ENCODE measurements around the gene PXT1.

GRCh38 chr6:36378936-36379335, 63.7 kb downstream of the PXT1 start:
- TF ChIP-seq ZNF24 (tag by site-specific recombination; IDR thresholded peaks at IDR 0.05) (no peak), CTCF (tag by site-specific recombination; IDR thresholded peaks at IDR 0.05) (no peak), EGR2 (tag by site-specific recombination; IDR thresholded peaks at IDR 0.05; ENCODE audit: low read depth) (no peak), ZNF510 (tag by site-specific recombination; IDR thresholded peaks at IDR 0.05; ENCODE audit: insufficient replicate concordance) (no peak), ZNF132 (tag by site-specific recombination; IDR thresholded peaks at IDR 0.05; ENCODE audit: borderline replicate concordance) (no peak)
- TF ChIP-seq, protein P1, sequence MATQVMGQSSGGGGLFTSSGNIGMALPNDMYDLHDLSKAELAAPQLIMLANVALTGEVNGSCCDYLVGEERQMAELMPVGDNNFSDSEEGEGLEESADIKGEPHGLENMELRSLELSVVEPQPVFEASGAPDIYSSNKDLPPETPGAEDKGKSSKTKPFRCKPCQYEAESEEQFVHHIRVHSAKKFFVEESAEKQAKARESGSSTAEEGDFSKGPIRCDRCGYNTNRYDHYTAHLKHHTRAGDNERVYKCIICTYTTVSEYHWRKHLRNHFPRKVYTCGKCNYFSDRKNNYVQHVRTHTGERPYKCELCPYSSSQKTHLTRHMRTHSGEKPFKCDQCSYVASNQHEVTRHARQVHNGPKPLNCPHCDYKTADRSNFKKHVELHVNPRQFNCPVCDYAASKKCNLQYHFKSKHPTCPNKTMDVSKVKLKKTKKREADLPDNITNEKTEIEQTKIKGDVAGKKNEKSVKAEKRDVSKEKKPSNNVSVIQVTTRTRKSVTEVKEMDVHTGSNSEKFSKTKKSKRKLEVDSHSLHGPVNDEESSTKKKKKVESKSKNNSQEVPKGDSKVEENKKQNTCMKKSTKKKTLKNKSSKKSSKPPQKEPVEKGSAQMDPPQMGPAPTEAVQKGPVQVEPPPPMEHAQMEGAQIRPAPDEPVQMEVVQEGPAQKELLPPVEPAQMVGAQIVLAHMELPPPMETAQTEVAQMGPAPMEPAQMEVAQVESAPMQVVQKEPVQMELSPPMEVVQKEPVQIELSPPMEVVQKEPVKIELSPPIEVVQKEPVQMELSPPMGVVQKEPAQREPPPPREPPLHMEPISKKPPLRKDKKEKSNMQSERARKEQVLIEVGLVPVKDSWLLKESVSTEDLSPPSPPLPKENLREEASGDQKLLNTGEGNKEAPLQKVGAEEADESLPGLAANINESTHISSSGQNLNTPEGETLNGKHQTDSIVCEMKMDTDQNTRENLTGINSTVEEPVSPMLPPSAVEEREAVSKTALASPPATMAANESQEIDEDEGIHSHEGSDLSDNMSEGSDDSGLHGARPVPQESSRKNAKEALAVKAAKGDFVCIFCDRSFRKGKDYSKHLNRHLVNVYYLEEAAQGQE (tag by site-specific recombination; IDR thresholded peaks at IDR 0.05) = no peak

Measured in HEK293 (cell line).